HTERT RPE-1 (cell line): Measurements from ENCODE around the gene GYPC.
"Not testable (repeated sequence)": the region's sequence is repeated elsewhere in the genome, so short reads cannot be mapped to it uniquely, and the experiment has no call there.

ENCODE experiments used
- in situ Hi-C: fragments of 300-500 bp; cut with MboI; formaldehyde crosslinking; loops from 4 replicates; pipeline ENCODE4 v1.14.3; 2020; ENCODE audit warnings: low sequenced_read_pairs

Gene GYPC

GRCh38 chr2:126655500-126656430 is at the start of gene GYPC:
Gene GYPC (plus strand): TSS chr2:126656158. CDS start chr2:126656264, 106 bp downstream.
- in situ Hi-C loops: no loop called here

- in situ Hi-C loops: no loop called here
Observed at GRCh38 chr2:126614524-126615227, 41.3 kb upstream of the GYPC start.

- in situ Hi-C loops: no loop called here
Observed at GRCh38 chr2:126616606-126617069, 39.3 kb upstream of the GYPC start.

DNA sequence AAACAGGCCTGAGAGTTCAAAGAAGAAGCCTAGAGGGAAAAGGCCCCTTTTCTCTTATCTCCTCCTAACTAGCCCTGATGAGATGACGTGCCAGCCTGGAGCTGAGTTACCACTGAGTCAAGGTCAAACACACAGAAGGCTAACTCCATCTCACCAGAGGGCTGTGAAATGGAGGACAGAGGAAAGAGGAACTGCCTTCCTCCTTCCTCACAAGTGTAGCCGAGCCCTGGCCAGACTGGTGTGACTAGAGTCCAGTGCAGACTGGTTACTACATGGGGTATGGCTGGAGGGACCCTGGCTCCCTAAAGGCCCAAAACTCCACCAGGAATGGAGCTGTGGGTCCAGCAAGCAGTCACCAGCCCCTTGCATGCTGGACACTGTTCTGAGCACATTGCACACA is 35.7 kb upstream of the GYPC start:
- in situ Hi-C loops: no loop called here

GRCh38 chr2:126623000-126623399 is 33.0 kb upstream of the GYPC start:
- in situ Hi-C loops: no loop called here

DNA sequence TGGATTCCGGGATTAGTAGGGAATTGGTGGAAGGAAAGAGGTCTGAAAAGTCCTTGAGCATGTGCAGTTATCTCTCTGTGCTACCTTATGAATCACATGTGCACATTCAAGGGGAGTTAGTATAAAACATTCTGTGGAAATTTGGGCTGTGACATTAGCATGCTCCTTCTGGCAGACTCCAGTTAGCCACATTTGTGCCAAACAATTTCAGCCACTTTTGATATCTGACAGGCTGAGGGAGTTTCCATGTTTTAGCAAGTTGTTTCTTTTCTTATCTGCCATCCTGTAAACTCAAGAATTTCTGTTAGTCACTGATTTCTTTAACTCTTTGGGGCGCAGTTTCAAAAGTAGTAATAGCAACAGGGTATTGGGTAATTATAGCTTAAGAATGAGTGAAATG is 28.3 kb upstream of the GYPC start:
- in situ Hi-C loops: no loop called here

DNA sequence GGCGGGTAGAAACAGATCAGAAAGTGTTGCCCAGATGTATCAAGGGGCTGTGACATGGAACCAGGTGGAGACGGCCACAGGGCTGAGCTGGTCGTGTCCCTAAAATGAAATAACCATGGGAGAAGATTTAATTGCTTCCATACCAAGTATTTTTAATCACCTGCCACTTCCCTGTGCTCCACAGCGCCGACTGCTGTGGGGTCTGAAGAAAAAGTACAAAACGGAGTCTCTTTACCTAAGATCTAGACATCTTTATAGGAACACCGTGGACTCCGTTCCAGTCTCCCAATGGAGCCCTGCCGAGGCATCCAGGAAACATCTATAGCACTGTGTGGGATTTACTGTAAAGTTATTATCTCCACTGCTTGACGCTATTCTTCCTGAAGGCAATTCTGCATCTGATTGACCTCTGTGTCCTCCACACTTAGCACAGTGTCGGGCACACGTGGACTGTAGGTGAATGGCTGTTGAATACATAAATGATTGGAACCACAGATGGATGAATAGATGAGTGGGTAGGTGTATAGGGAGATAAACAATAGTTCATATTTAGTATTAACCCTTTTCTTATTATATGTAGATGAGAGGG is 21.6 kb upstream of the GYPC start:
- in situ Hi-C loops: no loop called here

DNA sequence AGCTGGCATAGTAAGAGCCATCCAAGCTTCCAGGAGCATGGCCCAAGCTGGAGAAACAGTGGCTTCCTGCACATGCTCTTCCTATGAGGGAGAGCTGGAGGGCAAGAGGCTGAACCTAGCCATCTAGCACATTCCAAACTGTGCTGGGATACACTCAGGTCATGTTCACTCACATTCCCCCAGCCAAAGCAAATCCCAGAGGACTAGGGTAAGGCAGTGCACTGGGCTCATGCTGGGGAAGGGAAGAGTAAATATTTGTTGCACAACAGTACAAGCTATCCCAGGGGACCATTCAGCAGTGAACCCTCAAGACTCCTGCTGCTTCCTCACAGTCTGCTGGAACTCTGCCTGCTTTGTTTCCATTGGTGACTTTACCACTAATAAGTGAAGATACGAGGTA is 20.7 kb upstream of the GYPC start:
- in situ Hi-C loops: no loop called here

DNA sequence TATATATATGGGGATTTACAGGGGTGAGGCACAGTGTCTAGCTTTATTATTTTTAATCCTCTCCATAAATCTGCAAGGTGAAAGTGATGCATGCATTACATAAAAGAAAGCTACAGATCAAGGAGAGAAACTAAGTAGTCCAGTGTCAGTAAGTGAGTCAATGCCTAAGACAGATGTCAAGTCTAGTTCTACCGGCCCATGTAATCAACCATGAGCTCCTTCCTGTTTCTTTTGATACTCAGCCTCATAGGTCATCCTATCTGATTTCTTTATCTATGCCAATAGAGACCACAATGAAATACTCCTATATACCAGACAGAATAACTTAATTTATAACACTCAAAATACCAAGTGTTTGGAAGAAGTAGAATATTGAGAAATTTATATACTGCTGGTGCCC is 20.2 kb upstream of the GYPC start:
- in situ Hi-C loops: no loop called here

DNA sequence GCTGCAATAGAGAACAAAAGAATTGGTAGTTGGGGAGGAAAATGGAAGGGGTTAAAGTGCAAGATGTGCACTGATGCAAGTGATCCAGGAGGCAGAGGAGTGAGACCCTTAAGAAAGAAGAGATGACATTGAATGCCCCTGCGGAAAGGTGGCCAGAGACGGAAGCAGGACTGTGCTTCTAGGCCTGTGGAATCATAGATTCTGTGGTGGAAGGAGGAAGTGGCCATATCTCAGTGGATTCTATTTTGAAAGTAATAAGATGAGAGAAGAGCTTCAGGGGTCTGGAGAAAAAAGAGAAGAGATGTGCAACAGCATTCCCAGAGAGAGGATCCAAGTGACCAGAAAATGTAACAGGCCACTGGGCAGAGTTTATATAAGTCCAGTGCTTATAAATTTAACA is 18.6 kb upstream of the GYPC start:
- in situ Hi-C loops: no loop called here

- in situ Hi-C loops: no loop called here
Observed at GRCh38 chr2:126638746-126639145, 17.2 kb upstream of the GYPC start.

GRCh38 chr2:126639276-126639675 is 16.7 kb upstream of the GYPC start:
- in situ Hi-C loops: no loop called here

- in situ Hi-C loops: not testable (repeated sequence)
Observed at GRCh38 chr2:126641294-126641693, 14.7 kb upstream of the GYPC start.

- in situ Hi-C loops: no loop called here
Observed at GRCh38 chr2:126642031-126642430, 13.9 kb upstream of the GYPC start.

GRCh38 chr2:126643431-126643830 is 12.5 kb upstream of the GYPC start:
- in situ Hi-C loops: no loop called here

DNA sequence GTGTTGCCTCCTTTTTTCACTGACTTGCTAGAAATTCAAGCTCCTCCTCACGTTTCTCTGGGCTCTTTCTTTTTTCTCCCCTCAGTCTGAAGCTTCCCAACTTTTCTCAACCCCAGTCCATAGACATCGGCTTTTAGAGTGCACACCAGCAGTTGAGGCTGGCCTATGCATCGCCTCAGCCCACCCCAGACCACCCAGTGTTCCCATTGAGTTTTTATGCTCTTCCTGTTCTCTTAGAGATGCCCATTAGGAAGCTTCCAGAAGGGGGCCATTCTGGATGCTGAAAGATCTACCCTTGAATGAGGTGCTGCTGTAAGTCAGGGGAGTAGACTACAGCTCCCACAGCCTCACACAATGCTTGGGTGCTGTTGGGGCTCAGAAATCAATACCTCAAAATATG is 12.0 kb upstream of the GYPC start:
- in situ Hi-C loops: no loop called here

DNA sequence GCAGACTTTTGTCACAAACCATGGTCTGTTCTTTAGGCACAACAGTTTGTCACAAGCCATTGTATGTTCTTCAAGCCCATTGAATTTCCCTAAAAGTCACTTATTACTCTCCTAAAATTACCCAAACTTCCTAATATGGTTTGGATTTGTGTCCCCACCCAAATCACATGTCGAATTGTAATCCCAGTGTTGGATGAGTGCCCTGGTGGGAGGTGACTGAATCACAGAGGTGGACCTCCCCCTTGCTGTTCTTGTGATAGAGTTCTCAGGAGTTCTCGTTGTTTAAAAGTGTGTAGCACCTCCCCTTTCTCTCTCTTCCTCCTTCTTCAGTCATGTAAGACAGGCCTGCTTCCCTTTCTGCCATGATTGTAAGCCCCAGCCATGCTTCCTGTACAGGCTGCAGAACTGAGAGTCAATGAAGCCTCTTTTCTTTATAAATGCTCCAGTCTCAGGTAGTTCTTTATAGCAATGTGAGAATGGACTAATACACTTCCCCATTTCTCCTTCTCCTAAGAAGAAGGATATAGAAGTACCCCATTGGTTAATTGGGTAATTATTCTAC is 11.2 kb upstream of the GYPC start:
- in situ Hi-C loops: no loop called here

- in situ Hi-C loops: no loop called here
Observed at GRCh38 chr2:126645211-126645618, 10.7 kb upstream of the GYPC start.

DNA sequence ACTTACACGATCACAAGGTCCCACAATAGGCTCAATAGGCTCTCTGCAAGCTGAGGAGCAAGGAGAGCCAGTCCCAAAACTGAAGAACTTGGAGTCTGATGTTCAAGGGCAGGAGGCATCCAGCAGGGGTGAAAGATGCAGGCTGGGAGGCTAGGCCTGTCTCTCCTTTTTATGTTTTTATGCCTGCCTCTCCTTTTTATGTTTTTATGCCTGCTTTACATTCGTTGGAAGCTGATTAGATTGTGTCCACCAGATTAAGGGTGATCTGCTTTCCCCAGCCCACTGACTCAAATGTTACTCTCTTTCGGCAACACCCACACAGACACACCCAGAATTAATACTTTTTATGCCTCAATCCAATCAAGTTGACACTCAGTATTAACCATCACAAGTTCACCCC is 9.9 kb upstream of the GYPC start:
- in situ Hi-C loops: no loop called here

DNA sequence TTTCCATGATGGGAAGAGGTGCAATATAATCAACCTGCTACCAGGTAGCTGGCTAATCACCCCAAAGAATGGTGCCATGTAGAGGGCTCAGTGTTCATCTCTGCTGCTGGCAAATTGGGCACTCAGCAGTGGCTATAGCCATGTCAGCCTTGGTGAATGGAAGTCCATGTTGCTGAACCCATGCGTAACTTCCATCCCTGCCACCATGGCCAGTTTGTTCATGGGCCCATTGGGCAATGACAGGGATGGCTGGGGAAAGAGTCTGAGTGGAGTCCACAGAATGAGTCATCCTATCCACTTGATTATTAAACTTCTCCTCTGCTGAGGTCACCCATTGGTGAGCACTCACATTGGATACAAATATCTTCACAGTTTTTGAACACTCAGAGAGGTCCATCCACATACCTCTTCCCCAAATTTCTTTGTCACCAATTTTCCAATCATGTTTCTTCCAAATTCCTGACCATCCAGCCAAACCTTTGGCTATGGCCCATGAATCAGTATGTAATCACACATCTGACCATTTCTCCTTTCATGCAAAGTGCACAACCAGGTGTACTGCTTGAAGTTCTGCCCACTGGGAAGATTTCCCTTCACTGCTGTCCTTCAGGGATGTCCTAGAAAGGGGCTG is 8.1 kb upstream of the GYPC start:
- in situ Hi-C loops: not testable (repeated sequence)

- in situ Hi-C loops: not testable (repeated sequence)
Observed at GRCh38 chr2:126648345-126648786, 7.6 kb upstream of the GYPC start.
